ENCODE measurements around the gene TMEM178B. TPM values are rescaled to one million over a fixed set of nuclear protein-coding genes. Genes with fewer than 3 reads are reported as not detected.

Gene TMEM178B
- total and polyA plus RNA-seq, 10 of the 15 experiments (the other 5 are each of a cell fraction or from before 2014, with no cell fraction given), result 0.01 to 1.1 (median 0.04) TPM; not detected in 2

DNA sequence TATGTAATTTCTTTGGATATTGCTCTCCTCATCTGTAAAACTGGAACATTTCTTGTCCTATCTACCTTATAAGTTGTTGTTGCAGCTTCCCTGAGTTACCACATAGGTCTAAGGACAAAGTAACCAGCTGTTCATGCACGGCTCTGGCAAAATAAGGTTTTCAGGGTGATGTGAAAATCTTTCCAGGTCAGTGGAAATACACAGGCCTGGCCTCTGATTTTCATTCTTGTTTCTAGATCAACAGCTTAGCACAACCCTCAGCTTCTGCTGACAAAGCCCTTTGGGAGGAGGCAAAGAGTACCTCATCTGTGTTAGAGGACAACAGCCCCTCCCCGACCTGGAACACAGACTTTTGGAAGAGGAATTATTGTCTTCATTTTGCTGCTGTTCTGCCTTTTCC, 359.8 kb downstream of the TMEM178B start (continued):
- TF ChIP-seq, protein P1, sequence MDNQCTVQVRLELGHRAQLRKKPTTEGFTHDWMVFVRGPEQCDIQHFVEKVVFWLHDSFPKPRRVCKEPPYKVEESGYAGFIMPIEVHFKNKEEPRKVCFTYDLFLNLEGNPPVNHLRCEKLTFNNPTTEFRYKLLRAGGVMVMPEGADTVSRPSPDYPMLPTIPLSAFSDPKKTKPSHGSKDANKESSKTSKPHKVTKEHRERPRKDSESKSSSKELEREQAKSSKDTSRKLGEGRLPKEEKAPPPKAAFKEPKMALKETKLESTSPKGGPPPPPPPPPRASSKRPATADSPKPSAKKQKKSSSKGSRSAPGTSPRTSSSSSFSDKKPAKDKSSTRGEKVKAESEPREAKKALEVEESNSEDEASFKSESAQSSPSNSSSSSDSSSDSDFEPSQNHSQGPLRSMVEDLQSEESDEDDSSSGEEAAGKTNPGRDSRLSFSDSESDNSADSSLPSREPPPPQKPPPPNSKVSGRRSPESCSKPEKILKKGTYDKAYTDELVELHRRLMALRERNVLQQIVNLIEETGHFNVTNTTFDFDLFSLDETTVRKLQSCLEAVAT (IDR thresholded peaks at IDR 0.05), result no peak
- no peak for TF ChIP-seq PAX8 (IDR thresholded peaks at IDR 0.05)
- TF ChIP-seq WRNIP1 (IDR thresholded peaks at IDR 0.05; ENCODE audit: borderline replicate concordance, low read depth, low read length), result no peak
- no peak for TF ChIP-seq ASH2L (IDR thresholded peaks at IDR 0.05; ENCODE audit: borderline replicate concordance, low read depth)
- no peak for TF ChIP-seq NFIC (IDR thresholded peaks at IDR 0.05; ENCODE audit: low read depth, low read length)
- no peak for TF ChIP-seq TBL1XR1 (IDR thresholded peaks at IDR 0.05; ENCODE audit: low read depth, low read length)
- TF ChIP-seq RAD51 (IDR thresholded peaks at IDR 0.05), result no peak
- TF ChIP-seq RB1 (IDR thresholded peaks at IDR 0.05; ENCODE audit: borderline replicate concordance), result no peak
- TF ChIP-seq RFX5 (IDR thresholded peaks at IDR 0.05; ENCODE audit: low read depth, low read length), result no peak

DNA sequence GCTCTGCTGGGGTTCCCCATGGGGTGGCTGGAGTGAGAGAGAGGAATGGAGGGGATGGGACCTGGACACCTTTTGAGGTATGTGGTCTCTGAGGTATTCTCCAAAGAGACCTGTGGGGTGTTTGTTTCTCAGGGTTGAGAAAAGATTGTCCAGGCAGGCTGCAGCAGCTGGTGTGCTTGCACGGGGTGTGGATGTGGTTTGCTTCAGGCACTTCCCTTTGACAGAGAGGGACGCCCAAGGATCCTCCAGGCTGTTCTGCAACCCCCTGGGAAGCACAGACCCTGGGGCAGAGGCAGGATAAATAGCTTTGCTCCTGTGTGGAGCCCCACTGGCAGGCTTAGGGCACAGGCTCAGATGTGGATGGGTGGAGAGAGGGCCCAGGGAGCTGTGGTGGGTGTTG, 362.3 kb downstream of the TMEM178B start:
- no peaks in the 10 kb centered on the region; a peak in 1 of 4 replicates for H3K27me3 ChIP-seq (replicated peaks in 1 of 2; ENCODE audit: control insufficient read depth in 2 of 2, insufficient read depth in 2 of 2, low read length in 1 of 2)
- H4K20me1 ChIP-seq (ENCODE audit: control insufficient read depth, insufficient read depth), result no peaks in the 10 kb centered on the region
- BruUV-seq (replicated peaks), result no TSS peak
- intact Hi-C loops (cut with micrococcal nuclease; ENCODE audit: unreplicated experiment), result no loop called here
- ChIA-PET POLR2A (no interaction called here), SMC1A (ENCODE audit: uncharacterized antibody, unreplicated experiment) (no interaction called here), RAD21 (ENCODE audit: unreplicated experiment) (interaction anchor here (0.6 kb wide), 2 partner anchors 162 to 199 kb away, joined by 3 read pairs; no protein-coding TSS in a partner anchor), CTCF (no interaction called here)
- no peak overlapping the region for H3K9ac ChIP-seq (ENCODE audit: control insufficient read depth, insufficient read depth, low read length)
- in situ Hi-C loops (cut with MboI), result no loop called here
- TF ChIP-seq HDGF (IDR thresholded peaks at IDR 0.05) (no peak), SMC3 (IDR thresholded peaks at IDR 0.05; ENCODE audit: borderline replicate concordance, low read length) (no peak), TBL1XR1 (IDR thresholded peaks at IDR 0.05; ENCODE audit: low read depth, low read length) (no peak), BMI1 (IDR thresholded peaks at IDR 0.05; ENCODE audit: borderline replicate concordance) (no peak)
- TF ChIP-seq, protein P2, sequence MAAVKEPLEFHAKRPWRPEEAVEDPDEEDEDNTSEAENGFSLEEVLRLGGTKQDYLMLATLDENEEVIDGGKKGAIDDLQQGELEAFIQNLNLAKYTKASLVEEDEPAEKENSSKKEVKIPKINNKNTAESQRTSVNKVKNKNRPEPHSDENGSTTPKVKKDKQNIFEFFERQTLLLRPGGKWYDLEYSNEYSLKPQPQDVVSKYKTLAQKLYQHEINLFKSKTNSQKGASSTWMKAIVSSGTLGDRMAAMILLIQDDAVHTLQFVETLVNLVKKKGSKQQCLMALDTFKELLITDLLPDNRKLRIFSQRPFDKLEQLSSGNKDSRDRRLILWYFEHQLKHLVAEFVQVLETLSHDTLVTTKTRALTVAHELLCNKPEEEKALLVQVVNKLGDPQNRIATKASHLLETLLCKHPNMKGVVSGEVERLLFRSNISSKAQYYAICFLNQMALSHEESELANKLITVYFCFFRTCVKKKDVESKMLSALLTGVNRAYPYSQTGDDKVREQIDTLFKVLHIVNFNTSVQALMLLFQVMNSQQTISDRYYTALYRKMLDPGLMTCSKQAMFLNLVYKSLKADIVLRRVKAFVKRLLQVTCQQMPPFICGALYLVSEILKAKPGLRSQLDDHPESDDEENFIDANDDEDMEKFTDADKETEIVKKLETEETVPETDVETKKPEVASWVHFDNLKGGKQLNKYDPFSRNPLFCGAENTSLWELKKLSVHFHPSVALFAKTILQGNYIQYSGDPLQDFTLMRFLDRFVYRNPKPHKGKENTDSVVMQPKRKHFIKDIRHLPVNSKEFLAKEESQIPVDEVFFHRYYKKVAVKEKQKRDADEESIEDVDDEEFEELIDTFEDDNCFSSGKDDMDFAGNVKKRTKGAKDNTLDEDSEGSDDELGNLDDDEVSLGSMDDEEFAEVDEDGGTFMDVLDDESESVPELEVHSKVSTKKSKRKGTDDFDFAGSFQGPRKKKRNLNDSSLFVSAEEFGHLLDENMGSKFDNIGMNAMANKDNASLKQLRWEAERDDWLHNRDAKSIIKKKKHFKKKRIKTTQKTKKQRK (IDR thresholded peaks at IDR 0.05; ENCODE audit: low read depth, low read length), result no peak
- TF ChIP-seq, protein P3, sequence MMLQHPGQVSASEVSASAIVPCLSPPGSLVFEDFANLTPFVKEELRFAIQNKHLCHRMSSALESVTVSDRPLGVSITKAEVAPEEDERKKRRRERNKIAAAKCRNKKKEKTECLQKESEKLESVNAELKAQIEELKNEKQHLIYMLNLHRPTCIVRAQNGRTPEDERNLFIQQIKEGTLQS (IDR thresholded peaks at IDR 0.05; ENCODE audit: borderline replicate concordance, extremely low read depth, low read depth, low read length), result no peak
- ATAC-seq (no peak), FAIRE-seq (no peak), DNase-seq (ENCODE audit: low read depth, low spot score) (no peak)
- H3K79me2 ChIP-seq (ENCODE audit: control insufficient read depth, insufficient read depth, low read length), result no peaks in the 10 kb centered on the region
- H3K27ac ChIP-seq (ENCODE audit: control insufficient read depth, insufficient read depth), result no peak overlapping the region
- WGBS (ENCODE audit: insufficient coverage, insufficient replicate concordance, low lambda C conversion rate, missing lambda C conversion rate), result 6% methylated on average over 2 of the region's 2 CpGs
- H3K36me3 ChIP-seq (ENCODE audit: control insufficient read depth in 2 of 2, insufficient read depth in 2 of 2, low read length in 1 of 2), result no peaks in the 10 kb centered on the region
- no peak overlapping the region for H3K4me2 ChIP-seq (ENCODE audit: control insufficient read depth, insufficient read depth)
- H3K9me3 ChIP-seq (replicated peaks; ENCODE audit: control insufficient read depth, insufficient read depth, low read length), result no peaks in the 10 kb centered on the region
- H3K4me3 ChIP-seq, result no peak overlapping the region
- no peaks in the 10 kb centered on the region for H3K4me1 ChIP-seq (ENCODE audit: control insufficient read depth, insufficient read depth, low read length)
- no peak overlapping the region for H2AFZ ChIP-seq (ENCODE audit: control insufficient read depth, low read depth, low read length)

All from GM12878 (cell line).